Stimulated activated memory B cell treated with anti-CD40 and anti-IgM and Interleukin-4, amounts not matched to agents 10 μg/mL and 1 μg/mL and 100 μg/mL, for 72 hours (primary cell): ENCODE measurements around the gene PDZD2.
A peak's percentile ranks its signal among the peaks of the same experiment; 100 is the strongest.
"Not testable (repeated sequence)": the region's sequence is repeated elsewhere in the genome, so short reads cannot be mapped to it uniquely, and the experiment has no call there.

Source experiments
- ATAC-seq: fragments of 150-1000 bp; cut with Tn5 transposase; 2 replicates; pipeline ENCODE4 v1.10.0; 2021
- H3K27ac Mint-ChIP-seq: one replicate; pipeline ENCODE4 v1.8.0; 2022; ENCODE audit warnings: mild to moderate bottlenecking, mixed read lengths
- H3K27me3 Mint-ChIP-seq: one replicate; pipeline ENCODE4 v1.8.0; 2022; ENCODE audit warnings: mixed read lengths
- H3K36me3 Mint-ChIP-seq: one replicate; pipeline ENCODE4 v1.8.0; 2022; ENCODE audit warnings: mixed read lengths
- H3K4me1 Mint-ChIP-seq: one replicate; pipeline ENCODE4 v1.8.0; 2022; ENCODE audit warnings: mixed read lengths
- H3K4me3 Mint-ChIP-seq: one replicate; pipeline ENCODE4 v1.8.0; 2022; ENCODE audit warnings: mild to moderate bottlenecking, moderate library complexity, mixed read lengths
- H3K9me3 Mint-ChIP-seq: one replicate; pipeline ENCODE4 v1.8.0; 2022; ENCODE audit warnings: mixed read lengths

Gene PDZD2

GRCh38 chr5:31656806-31657205 is 17.9 kb downstream of the PDZD2 start:
- Mint-ChIP-seq H3K4me3 (no peak overlapping the region), H3K4me1 (no peaks in the 10 kb centered on the region), H3K36me3 (no peaks in the 10 kb centered on the region), H3K9me3 (peaks cover 7% of the 10 kb centered on the region), H3K27ac (no peak overlapping the region), H3K27me3 (peaks cover 30% of the 10 kb centered on the region)
- no peak for ATAC-seq

GRCh38 chr5:31657315-31657979 is 18.5 kb downstream of the PDZD2 start:
- H3K27me3 Mint-ChIP-seq, result peaks cover 30% of the 10 kb centered on the region
- ATAC-seq, result no peak
- H3K4me3 Mint-ChIP-seq, result no peak overlapping the region
- H3K9me3 Mint-ChIP-seq, result peaks cover 7% of the 10 kb centered on the region
- H3K27ac Mint-ChIP-seq, result no peak overlapping the region
- H3K36me3 Mint-ChIP-seq, result no peaks in the 10 kb centered on the region
- no peaks in the 10 kb centered on the region for H3K4me1 Mint-ChIP-seq

DNA sequence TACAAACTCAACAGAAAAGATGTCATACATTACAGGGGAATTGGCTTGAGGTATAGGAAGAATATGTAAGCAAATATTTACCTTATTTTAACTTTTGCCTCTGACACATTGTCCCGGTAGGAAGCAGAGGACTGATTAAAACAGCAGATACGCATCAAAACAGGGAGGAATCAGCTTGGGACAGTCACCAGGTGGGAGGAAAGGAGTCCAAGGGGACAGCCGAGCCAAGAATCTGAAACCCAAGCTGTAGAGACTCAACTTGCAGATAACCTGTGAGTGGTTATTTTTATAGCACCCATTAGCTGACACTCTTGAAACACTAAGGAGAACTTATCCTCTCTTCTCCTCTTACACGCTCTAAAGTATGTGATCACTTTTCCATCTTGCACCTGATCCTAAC is 22.3 kb downstream of the PDZD2 start:
- no peak overlapping the region for H3K27ac Mint-ChIP-seq
- H3K4me1 Mint-ChIP-seq, result no peaks in the 10 kb centered on the region
- H3K27me3 Mint-ChIP-seq, result peaks cover 21% of the 10 kb centered on the region
- no peak for ATAC-seq
- H3K36me3 Mint-ChIP-seq, result no peaks in the 10 kb centered on the region
- H3K9me3 Mint-ChIP-seq, result peaks cover 7% of the 10 kb centered on the region
- H3K4me3 Mint-ChIP-seq, result no peak overlapping the region

- peaks cover 13% of the 10 kb centered on the region for H3K27me3 Mint-ChIP-seq
- peaks cover 7% of the 10 kb centered on the region for H3K9me3 Mint-ChIP-seq
- H3K27ac Mint-ChIP-seq, result no peak overlapping the region
Observed at GRCh38 chr5:31663519-31663918, 24.6 kb downstream of the PDZD2 start.

DNA sequence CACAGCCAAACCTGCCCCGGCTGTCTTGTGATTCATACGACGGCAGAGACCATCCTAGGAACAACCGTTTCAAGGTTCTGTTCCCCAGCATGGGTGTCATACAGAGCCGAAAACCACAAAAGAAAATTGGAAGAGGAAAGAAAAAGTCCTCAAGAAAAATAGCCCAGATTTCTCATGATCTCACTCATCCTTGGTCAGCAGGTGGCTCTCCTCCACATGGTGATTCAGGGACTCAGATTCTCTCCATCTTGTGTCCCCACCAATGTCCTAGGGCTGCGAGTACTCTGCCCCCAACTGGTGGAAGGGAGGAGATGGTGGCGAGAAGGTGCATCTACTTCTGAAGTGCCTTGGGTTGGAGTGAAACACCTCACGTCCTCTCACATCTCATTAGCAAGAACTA is 25.6 kb downstream of the PDZD2 start:
- no peaks in the 10 kb centered on the region for H3K36me3 Mint-ChIP-seq
- ATAC-seq, result no peak
- no peak overlapping the region for H3K4me3 Mint-ChIP-seq
- no peak overlapping the region for H3K27ac Mint-ChIP-seq
- H3K9me3 Mint-ChIP-seq, result no peaks in the 10 kb centered on the region
- peaks cover 2% of the 10 kb centered on the region for H3K27me3 Mint-ChIP-seq
- H3K4me1 Mint-ChIP-seq, result no peaks in the 10 kb centered on the region

More at GRCh38 chr5:31663519-31663918, 24.6 kb downstream of the PDZD2 start:
- Mint-ChIP-seq H3K4me3 (no peak overlapping the region), H3K36me3 (no peaks in the 10 kb centered on the region), H3K4me1 (no peaks in the 10 kb centered on the region)
- no peak for ATAC-seq

- Mint-ChIP-seq H3K4me1 (no peaks in the 10 kb centered on the region), H3K27me3 (no peaks in the 10 kb centered on the region), H3K9me3 (peaks cover 11% of the 10 kb centered on the region), H3K4me3 (no peak overlapping the region), H3K27ac (no peak overlapping the region), H3K36me3 (no peaks in the 10 kb centered on the region)
- ATAC-seq, result no peak
Observed at GRCh38 chr5:31671339-31671741, 32.4 kb downstream of the PDZD2 start.

GRCh38 chr5:31674371-31674951 is 35.5 kb downstream of the PDZD2 start:
- H3K36me3 Mint-ChIP-seq, result no peaks in the 10 kb centered on the region
- H3K4me1 Mint-ChIP-seq, result no peaks in the 10 kb centered on the region
- H3K27me3 Mint-ChIP-seq, result no peaks in the 10 kb centered on the region
- no peak overlapping the region for H3K4me3 Mint-ChIP-seq
- no peak for ATAC-seq
- peaks cover 11% of the 10 kb centered on the region for H3K9me3 Mint-ChIP-seq
- no peak overlapping the region for H3K27ac Mint-ChIP-seq

GRCh38 chr5:31675472-31675871 is 36.5 kb downstream of the PDZD2 start:
- no peaks in the 10 kb centered on the region for H3K4me1 Mint-ChIP-seq
- no peak for ATAC-seq
- H3K27me3 Mint-ChIP-seq, result no peaks in the 10 kb centered on the region
- no peak overlapping the region for H3K4me3 Mint-ChIP-seq
- H3K27ac Mint-ChIP-seq, result no peak overlapping the region
- peaks cover 11% of the 10 kb centered on the region for H3K9me3 Mint-ChIP-seq
- no peaks in the 10 kb centered on the region for H3K36me3 Mint-ChIP-seq

GRCh38 chr5:31678180-31678579 is 39.2 kb downstream of the PDZD2 start:
- Mint-ChIP-seq H3K27me3 (no peaks in the 10 kb centered on the region), H3K4me3 (no peak overlapping the region), H3K9me3 (peaks cover 11% of the 10 kb centered on the region), H3K4me1 (no peaks in the 10 kb centered on the region), H3K36me3 (no peaks in the 10 kb centered on the region), H3K27ac (no peak overlapping the region)
- peak; percentile 17 for ATAC-seq

- Mint-ChIP-seq H3K36me3 (no peaks in the 10 kb centered on the region), H3K9me3 (peaks cover 3% of the 10 kb centered on the region), H3K27ac (no peak overlapping the region), H3K4me3 (no peak overlapping the region), H3K27me3 (no peaks in the 10 kb centered on the region), H3K4me1 (no peaks in the 10 kb centered on the region)
- no peak for ATAC-seq
Observed at GRCh38 chr5:31680528-31680927, 41.6 kb downstream of the PDZD2 start.

GRCh38 chr5:31682025-31682424 is 43.1 kb downstream of the PDZD2 start:
- Mint-ChIP-seq H3K27ac (no peak overlapping the region), H3K9me3 (no peaks in the 10 kb centered on the region), H3K4me3 (no peak overlapping the region), H3K4me1 (no peaks in the 10 kb centered on the region), H3K36me3 (no peaks in the 10 kb centered on the region), H3K27me3 (no peaks in the 10 kb centered on the region)
- no peak for ATAC-seq

- Mint-ChIP-seq H3K27ac (no peak overlapping the region), H3K4me3 (no peak overlapping the region), H3K4me1 (no peaks in the 10 kb centered on the region), H3K27me3 (peaks cover 7% of the 10 kb centered on the region), H3K9me3 (no peaks in the 10 kb centered on the region), H3K36me3 (no peaks in the 10 kb centered on the region)
- ATAC-seq, result no peak
Observed at GRCh38 chr5:31682851-31683250, 43.9 kb downstream of the PDZD2 start.

DNA sequence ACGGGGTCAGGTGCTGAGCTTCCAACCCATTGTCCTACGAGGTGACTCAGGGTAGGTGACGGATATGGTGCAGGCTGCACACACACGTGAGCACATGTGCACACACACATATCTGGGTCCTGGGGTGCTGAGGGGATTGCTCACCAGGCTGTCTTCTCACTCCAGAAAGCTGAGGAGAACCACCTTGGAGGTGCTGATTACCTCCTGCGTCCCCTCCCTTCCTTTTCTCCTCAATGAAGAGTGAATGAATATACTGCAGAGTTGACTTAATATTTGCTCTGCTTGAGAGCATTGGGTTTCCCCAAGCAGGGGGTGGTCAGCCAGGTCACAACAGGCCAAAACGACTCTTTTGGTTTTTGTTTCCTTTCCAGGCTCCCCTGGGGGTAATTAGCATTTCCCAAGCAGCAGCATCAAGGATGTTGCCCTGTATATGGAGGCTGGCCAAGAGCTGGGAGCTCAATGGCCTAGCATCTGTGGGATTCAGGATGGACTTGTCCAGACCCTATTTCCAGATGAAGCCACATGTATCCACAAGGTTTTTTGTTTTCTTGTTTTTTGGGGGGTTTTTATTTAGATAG is 49.7 kb downstream of the PDZD2 start:
- no peaks in the 10 kb centered on the region for H3K36me3 Mint-ChIP-seq
- peaks cover 8% of the 10 kb centered on the region for H3K27me3 Mint-ChIP-seq
- H3K9me3 Mint-ChIP-seq, result no peaks in the 10 kb centered on the region
- no peaks in the 10 kb centered on the region for H3K4me1 Mint-ChIP-seq
- no peak for ATAC-seq
- no peak overlapping the region for H3K4me3 Mint-ChIP-seq
- no peak overlapping the region for H3K27ac Mint-ChIP-seq

DNA sequence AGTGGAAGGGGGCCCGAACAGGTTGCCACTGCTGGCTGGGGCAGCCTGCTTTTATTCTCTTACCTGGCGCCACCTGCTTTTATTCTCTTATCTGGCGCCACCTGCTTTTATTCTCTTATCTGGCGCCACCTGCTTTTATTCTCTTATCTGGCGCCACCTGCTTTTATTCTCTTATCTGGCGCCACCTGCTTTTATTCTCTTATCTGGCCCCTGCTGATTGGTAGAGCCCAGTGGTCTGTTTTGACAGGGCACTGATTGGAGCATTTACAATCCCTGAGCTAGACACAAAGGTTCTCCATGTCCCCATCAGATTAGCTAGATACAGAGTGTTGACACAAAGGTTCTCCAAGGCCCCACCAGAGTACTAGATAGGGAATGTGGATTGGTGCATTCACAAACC is 52.5 kb downstream of the PDZD2 start:
- not testable (repeated sequence) for ATAC-seq, H3K36me3 Mint-ChIP-seq, H3K4me1 Mint-ChIP-seq, H3K27me3 Mint-ChIP-seq, H3K27ac Mint-ChIP-seq, H3K9me3 Mint-ChIP-seq, H3K4me3 Mint-ChIP-seq

DNA sequence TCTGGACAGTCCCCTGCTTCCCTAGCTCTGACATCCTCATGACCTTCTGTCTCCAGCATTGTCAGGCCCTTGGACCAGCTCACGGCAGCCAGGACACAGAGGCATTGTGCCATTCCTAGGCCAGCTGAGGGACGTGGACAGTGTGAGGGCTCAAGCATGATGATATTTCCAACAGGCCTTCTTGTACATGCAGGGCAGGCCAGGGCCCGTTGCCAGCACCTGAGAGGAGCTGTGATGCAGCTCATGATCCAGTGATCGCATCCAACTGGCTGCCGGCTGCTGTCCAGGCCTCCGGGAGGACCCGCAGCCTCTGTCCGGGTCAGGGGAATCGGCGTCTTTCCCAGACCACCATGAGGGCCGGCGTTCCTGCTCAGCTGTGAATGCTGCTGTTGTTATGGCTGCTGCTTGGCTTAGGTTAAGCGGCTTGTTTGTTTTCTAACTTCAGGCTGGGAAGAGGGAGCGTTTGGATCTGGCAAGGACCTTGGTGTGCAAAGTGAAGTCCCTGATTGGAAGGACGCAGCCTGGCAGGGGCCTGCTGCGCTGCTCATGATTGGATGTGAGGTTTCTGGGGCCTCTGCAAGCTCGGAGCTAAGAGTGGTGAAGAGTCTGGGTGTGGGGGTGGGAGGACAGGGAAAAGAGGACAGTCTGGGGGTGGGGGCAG is 53.8 kb downstream of the PDZD2 start:
- Mint-ChIP-seq H3K9me3 (no peaks in the 10 kb centered on the region), H3K4me1 (no peaks in the 10 kb centered on the region), H3K36me3 (no peaks in the 10 kb centered on the region), H3K27ac (no peak overlapping the region), H3K4me3 (no peak overlapping the region), H3K27me3 (peaks cover 3% of the 10 kb centered on the region)
- ATAC-seq, result no peak

- Mint-ChIP-seq H3K36me3 (no peaks in the 10 kb centered on the region), H3K4me1 (no peaks in the 10 kb centered on the region), H3K4me3 (no peak overlapping the region), H3K27ac (no peak overlapping the region), H3K9me3 (no peaks in the 10 kb centered on the region), H3K27me3 (peaks cover 8% of the 10 kb centered on the region)
- ATAC-seq, result no peak
Observed at GRCh38 chr5:31698673-31699072, 59.7 kb downstream of the PDZD2 start.
